Measurements from ENCODE around the gene TWIST2. TPM values are rescaled to one million over a fixed set of nuclear protein-coding genes. Genes with fewer than 3 reads are reported as not detected.

The TWIST2 gene
- total and polyA plus RNA-seq, 10 of the 15 experiments (the other 5 are each of a cell fraction or from before 2014, with no cell fraction given): not detected

DNA sequence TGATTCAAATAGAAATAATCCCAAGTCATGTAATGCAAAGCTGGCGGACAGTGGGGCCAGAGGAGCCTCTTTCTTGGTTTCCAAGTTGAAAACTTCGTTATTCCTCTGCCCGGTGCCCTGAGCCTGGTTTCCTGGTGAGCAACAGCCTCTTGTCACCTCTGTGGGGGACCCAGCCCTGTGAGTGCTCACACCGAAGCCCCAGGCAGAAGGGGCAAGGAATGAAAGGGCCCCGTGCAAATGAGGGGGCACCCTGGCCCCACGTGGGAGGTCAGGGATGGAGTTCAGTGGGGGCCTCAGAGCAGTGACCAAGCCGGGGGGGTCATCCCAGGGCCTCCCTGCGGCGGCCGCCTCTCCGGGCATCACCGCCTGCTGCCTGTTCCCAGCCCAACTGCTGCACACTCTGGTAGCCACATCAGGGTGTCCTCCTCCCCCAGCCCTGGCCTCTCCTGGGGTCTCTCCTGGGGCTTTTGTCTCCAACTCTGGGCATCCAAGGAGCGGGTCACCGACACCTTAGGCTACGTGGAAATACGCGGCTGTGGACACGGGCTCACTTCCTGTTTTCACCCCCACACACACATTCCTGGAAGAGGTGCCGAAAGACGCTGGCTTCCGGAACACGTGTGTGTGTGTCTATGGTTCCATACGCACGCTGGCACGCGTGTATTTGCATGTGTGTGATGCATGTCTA is 64.5 kb downstream of the TWIST2 start:
- intact Hi-C loops (cut with micrococcal nuclease; ENCODE audit: unreplicated experiment): no loop called here
- DNase-seq (ENCODE audit: low read depth, low spot score): no peak
- in situ Hi-C loops (cut with MboI): no loop called here
- no peak overlapping the region for H2AFZ ChIP-seq (ENCODE audit: control insufficient read depth, low read depth, low read length)
- no peak overlapping the region for H3K27ac ChIP-seq (ENCODE audit: control insufficient read depth, insufficient read depth)
- WGBS (ENCODE audit: insufficient coverage, insufficient replicate concordance, low lambda C conversion rate, missing lambda C conversion rate): 66% methylated on average over 26 of the region's 26 CpGs
- no peak for FAIRE-seq
- ChIA-PET POLR2A (no interaction called here), CTCF (no interaction called here), RAD21 (ENCODE audit: unreplicated experiment) (no interaction called here), SMC1A (ENCODE audit: uncharacterized antibody, unreplicated experiment) (no interaction called here)
- H3K9me3 ChIP-seq (replicated peaks; ENCODE audit: control insufficient read depth, insufficient read depth, low read length): no peaks in the 10 kb centered on the region; the same call in 2 of the 3 replicates
- ATAC-seq: no peak
- no peak overlapping the region for H3K4me3 ChIP-seq
- H3K4me1 ChIP-seq (ENCODE audit: control insufficient read depth, insufficient read depth, low read length): no peaks in the 10 kb centered on the region
- no peaks in the 10 kb centered on the region for H3K79me2 ChIP-seq (ENCODE audit: control insufficient read depth, insufficient read depth, low read length)
- BruUV-seq (replicated peaks): no TSS peak
- H3K9ac ChIP-seq (ENCODE audit: control insufficient read depth, insufficient read depth, low read length): no peak overlapping the region
- no peaks in the 10 kb centered on the region for H4K20me1 ChIP-seq (ENCODE audit: control insufficient read depth, insufficient read depth)
- no peaks in the 10 kb centered on the region; a peak in 1 of 4 replicates for H3K27me3 ChIP-seq (replicated peaks in 1 of 2; ENCODE audit: control insufficient read depth in 2 of 2, insufficient read depth in 2 of 2, low read length in 1 of 2)
- H3K36me3 ChIP-seq (ENCODE audit: control insufficient read depth in 2 of 2, insufficient read depth in 2 of 2, low read length in 1 of 2): no peaks in the 10 kb centered on the region
- no peak for TF ChIP-seq EED (IDR thresholded peaks at IDR 0.05; ENCODE audit: low read depth)
- TF ChIP-seq, protein P1, sequence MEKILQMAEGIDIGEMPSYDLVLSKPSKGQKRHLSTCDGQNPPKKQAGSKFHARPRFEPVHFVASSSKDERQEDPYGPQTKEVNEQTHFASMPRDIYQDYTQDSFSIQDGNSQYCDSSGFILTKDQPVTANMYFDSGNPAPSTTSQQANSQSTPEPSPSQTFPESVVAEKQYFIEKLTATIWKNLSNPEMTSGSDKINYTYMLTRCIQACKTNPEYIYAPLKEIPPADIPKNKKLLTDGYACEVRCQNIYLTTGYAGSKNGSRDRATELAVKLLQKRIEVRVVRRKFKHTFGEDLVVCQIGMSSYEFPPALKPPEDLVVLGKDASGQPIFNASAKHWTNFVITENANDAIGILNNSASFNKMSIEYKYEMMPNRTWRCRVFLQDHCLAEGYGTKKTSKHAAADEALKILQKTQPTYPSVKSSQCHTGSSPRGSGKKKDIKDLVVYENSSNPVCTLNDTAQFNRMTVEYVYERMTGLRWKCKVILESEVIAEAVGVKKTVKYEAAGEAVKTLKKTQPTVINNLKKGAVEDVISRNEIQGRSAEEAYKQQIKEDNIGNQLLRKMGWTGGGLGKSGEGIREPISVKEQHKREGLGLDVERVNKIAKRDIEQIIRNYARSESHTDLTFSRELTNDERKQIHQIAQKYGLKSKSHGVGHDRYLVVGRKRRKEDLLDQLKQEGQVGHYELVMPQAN (conservative IDR thresholded peaks at IDR 0.05): no peak
- no peak for TF ChIP-seq LARP7 (IDR thresholded peaks at IDR 0.05)
- TF ChIP-seq JUND (IDR thresholded peaks at IDR 0.05; ENCODE audit: low read depth, low read length): no peak
- TF ChIP-seq, protein P2, sequence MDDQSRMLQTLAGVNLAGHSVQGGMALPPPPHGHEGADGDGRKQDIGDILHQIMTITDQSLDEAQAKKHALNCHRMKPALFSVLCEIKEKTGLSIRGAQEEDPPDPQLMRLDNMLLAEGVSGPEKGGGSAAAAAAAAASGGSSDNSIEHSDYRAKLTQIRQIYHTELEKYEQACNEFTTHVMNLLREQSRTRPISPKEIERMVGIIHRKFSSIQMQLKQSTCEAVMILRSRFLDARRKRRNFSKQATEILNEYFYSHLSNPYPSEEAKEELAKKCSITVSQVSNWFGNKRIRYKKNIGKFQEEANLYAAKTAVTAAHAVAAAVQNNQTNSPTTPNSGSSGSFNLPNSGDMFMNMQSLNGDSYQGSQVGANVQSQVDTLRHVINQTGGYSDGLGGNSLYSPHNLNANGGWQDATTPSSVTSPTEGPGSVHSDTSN (IDR thresholded peaks at IDR 0.05; ENCODE audit: insufficient replicate concordance, low read depth, low read length): no peak
- TF ChIP-seq, protein P3, sequence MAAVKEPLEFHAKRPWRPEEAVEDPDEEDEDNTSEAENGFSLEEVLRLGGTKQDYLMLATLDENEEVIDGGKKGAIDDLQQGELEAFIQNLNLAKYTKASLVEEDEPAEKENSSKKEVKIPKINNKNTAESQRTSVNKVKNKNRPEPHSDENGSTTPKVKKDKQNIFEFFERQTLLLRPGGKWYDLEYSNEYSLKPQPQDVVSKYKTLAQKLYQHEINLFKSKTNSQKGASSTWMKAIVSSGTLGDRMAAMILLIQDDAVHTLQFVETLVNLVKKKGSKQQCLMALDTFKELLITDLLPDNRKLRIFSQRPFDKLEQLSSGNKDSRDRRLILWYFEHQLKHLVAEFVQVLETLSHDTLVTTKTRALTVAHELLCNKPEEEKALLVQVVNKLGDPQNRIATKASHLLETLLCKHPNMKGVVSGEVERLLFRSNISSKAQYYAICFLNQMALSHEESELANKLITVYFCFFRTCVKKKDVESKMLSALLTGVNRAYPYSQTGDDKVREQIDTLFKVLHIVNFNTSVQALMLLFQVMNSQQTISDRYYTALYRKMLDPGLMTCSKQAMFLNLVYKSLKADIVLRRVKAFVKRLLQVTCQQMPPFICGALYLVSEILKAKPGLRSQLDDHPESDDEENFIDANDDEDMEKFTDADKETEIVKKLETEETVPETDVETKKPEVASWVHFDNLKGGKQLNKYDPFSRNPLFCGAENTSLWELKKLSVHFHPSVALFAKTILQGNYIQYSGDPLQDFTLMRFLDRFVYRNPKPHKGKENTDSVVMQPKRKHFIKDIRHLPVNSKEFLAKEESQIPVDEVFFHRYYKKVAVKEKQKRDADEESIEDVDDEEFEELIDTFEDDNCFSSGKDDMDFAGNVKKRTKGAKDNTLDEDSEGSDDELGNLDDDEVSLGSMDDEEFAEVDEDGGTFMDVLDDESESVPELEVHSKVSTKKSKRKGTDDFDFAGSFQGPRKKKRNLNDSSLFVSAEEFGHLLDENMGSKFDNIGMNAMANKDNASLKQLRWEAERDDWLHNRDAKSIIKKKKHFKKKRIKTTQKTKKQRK (IDR thresholded peaks at IDR 0.05; ENCODE audit: low read depth, low read length): no peak
- TF ChIP-seq ZNF24 (IDR thresholded peaks at IDR 0.05): no peak
- TF ChIP-seq NFIC (IDR thresholded peaks at IDR 0.05; ENCODE audit: low read depth, low read length): no peak
- TF ChIP-seq ETV6 (conservative IDR thresholded peaks at IDR 0.05 in 1 of 2, IDR thresholded peaks at IDR 0.05 in 1 of 2; ENCODE audit: borderline replicate concordance in 1 of 2, low read depth in 1 of 2): no peak
- TF ChIP-seq SREBF2 (IDR thresholded peaks at IDR 0.05; ENCODE audit: low read length): no peak
- no peak overlapping the region for H3K4me2 ChIP-seq (ENCODE audit: control insufficient read depth, insufficient read depth)
